Activated CD4-positive, alpha-beta T cell treated with anti-CD3 and anti-CD28 coated beads, Interleukin-2, Interleukin-6, amounts not matched to agents 100 ng/mL and 50 ng/mL, durations not matched to agents 16 hours and 8 hours (primary cell): Measurements from ENCODE around the gene ZMIZ1.

Experiments
- DNase-seq: peaks from one replicate; pipeline ENCODE4 v3.0.0-alpha.2; 2020

Gene ZMIZ1

GRCh38 chr10:79101560-79102497, 33.1 kb downstream of the ZMIZ1 start:
- DNase-seq: no peak

GRCh38 chr10:79102498-79102874, 33.7 kb downstream of the ZMIZ1 start:
- DNase-seq: no peak

GRCh38 chr10:79103129-79103528, 34.4 kb downstream of the ZMIZ1 start:
- DNase-seq: no peak

GRCh38 chr10:79103585-79103984, 34.8 kb downstream of the ZMIZ1 start:
- DNase-seq: no peak

GRCh38 chr10:79105150-79105739, 36.5 kb downstream of the ZMIZ1 start:
- DNase-seq: no peak

- no peak for DNase-seq
Observed at GRCh38 chr10:79105818-79106217, 37.1 kb downstream of the ZMIZ1 start.

GRCh38 chr10:79106256-79107050, 37.7 kb downstream of the ZMIZ1 start:
- DNase-seq: no peak

GRCh38 chr10:79107736-79108264, 39.0 kb downstream of the ZMIZ1 start:
- DNase-seq: no peak

- no peak for DNase-seq
Observed at GRCh38 chr10:79108728-79109127, 40.0 kb downstream of the ZMIZ1 start.

- DNase-seq: no peak
Observed at GRCh38 chr10:79111427-79111826, 42.7 kb downstream of the ZMIZ1 start.

- no peak for DNase-seq
Observed at GRCh38 chr10:79111846-79112614, 43.3 kb downstream of the ZMIZ1 start.

- no peak for DNase-seq
Observed at GRCh38 chr10:79112881-79113431, 44.2 kb downstream of the ZMIZ1 start.

GRCh38 chr10:79113827-79114226, 45.1 kb downstream of the ZMIZ1 start:
- DNase-seq: no peak

- DNase-seq: no peak
Observed at GRCh38 chr10:79115302-79115701, 46.5 kb downstream of the ZMIZ1 start.

- no peak for DNase-seq
Observed at GRCh38 chr10:79116368-79116767, 47.6 kb downstream of the ZMIZ1 start.

GRCh38 chr10:79116801-79117723, 48.3 kb downstream of the ZMIZ1 start:
- DNase-seq: no peak

GRCh38 chr10:79118286-79119202, 49.8 kb downstream of the ZMIZ1 start:
- no peak for DNase-seq

- DNase-seq: no peak
Observed at GRCh38 chr10:79119306-79119705, 50.5 kb downstream of the ZMIZ1 start.

- no peak for DNase-seq
Observed at GRCh38 chr10:79123547-79123963, 54.8 kb downstream of the ZMIZ1 start.

GRCh38 chr10:79124066-79124465, 55.3 kb downstream of the ZMIZ1 start:
- no peak for DNase-seq
